NCI-H526 treated with DMSO at 0.1 percent for 48 hours (cell line): Measurements from ENCODE around the gene ALAS2.
"Not testable (repeated sequence)": the region's sequence is repeated elsewhere in the genome, so short reads cannot be mapped to it uniquely, and the experiment has no call there.

Source experiments
- DNase-seq: peaks from one replicate; lab custom pipeline; 2025; lab: John Stamatoyannopoulos, UW

Gene ALAS2

DNA sequence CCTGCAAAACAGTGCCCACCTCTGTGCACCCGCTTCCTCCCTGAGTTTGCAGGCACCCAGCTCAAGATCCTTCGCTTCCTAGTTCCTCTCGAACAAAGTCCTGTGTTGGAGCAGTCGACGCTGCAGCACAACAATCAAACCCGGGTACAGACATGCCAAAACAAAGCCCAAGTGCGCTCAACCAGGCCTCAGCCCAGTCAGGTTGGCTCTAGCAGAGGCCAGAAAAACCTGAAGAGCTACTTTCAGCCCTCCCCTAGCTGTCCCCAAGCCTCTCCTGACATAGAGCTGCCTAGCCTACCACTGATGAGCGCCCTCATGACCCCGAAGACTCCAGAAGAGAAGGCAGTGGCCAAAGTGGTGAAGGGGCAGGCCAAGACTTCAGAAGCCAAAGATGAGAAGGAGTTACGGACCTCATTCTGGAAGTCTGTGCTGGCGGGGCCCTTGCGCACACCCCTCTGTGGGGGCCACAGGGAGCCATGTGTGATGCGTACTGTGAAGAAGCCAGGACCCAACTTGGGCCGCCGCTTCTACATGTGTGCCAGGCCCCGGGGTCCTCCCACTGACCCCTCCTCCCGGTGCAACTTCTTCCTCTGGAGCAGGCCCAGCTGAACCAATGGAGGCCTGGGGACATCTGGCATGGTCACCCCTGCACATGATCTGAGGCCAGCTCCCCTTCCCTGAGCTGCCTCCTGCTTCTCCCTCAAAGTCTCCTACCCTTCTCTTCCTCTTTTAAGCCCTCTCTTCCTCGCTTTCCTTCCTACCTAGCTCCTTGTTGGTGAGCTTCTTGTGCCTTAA lies 23.8 kb downstream of the ALAS2 start:
- no peak for DNase-seq

DNA sequence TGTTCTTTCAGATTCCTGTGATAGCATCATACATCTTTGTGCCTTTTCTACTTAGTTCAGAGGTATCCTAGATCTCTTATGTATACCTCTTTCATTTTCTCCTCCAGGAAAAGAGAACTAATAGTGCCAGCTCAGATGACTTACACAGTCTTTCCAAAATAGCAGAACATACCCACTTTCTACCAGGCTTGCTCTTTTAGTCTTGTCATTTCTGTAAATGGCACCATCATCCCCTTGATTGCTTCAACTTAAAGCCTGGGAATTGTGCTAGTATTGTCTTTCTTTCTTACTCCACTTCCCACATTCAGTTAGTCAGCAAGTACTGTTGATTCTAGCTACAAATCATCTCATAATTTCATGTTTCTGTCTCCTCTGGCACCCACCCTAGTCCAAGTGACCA lies 25.5 kb downstream of the ALAS2 start:
- no peak for DNase-seq

DNA sequence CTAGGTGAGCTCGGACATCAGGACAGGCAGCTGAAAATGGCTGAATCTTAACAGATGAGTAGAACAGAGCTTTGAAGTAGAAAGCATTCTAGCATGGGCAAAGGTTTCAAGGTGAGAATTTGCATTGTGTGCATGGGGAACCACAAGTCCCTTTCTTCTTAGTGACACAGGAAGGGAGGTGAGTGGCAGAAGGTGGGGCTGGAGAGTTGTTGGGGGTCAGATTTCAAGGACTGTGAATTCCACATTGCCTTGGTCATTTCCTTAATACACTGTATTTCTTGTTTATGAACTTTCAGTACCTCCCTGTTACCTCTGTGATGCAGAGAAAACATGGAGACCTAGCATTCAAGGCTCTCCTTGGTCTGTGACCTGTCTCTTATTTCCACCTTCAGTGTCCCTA lies 26.5 kb downstream of the ALAS2 start:
- no peak for DNase-seq

DNA sequence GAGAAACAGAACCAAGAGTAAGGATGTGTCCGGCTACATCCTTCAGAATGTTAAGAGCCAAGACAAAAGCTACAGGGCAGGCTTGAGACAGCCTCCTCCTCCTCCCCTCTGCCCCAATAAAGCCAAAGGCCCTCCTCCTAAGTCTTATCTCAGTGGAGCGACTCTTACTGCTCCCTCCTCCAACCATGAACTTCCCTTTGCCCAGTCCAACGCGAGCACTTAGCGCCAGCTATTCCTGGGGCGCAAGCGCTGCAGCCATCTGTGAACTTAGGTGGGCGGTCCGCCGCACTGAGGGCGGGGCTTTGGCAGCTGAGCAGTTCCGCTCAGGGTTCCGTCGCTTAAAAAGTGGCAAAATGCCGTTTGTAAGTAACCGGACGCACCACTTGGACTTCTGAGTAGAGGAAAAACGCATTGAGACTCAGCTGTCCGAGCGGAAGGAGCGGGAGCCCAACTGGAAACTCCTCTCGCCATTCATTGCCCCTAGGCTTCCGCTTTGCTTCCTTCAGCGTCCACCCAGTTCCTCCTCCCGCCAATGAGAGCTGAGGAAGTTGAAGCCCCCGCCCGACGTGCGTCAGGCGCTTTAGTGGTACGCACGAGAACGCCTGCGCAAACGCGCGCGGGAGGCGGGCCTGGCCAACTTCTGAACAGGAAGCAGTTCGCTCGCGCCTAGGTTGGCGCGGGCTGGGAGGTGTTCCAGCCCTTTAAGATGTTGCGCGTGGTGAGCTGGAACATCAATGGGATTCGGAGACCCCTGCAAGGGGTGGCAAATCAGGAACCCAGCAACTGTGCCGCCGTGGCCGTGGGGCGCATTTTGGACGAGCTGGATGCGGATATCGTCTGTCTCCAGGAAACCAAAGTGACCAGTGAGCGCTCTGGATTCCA lies 30.8 kb downstream of the ALAS2 start, which contains the start of gene APEX2:
APEX2 (plus strand) TSS at position 647 of the 882 bp plus-strand sequence; CDS start at position 707, 60 bp downstream.
- peak; percentile 76 for DNase-seq

DNA sequence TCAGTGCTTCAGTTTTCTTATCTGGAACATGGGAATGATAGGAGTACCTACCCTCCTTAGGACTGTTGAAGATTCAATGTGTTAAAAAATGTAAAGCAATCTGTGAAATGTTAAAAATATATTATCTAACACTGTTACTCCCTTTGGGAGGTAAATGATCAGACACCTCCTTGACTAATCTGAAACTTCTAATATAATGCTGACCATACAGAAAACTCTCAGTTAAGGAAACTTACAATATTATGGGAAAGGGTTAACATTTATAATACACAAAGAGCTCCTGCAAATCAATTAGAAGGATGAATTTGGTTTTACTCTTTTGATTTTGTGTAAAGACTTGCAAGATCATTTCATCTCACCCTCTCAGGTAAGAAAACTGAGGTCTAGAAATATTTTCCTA lies 35.2 kb downstream of the ALAS2 start:
- DNase-seq, result no peak

DNA sequence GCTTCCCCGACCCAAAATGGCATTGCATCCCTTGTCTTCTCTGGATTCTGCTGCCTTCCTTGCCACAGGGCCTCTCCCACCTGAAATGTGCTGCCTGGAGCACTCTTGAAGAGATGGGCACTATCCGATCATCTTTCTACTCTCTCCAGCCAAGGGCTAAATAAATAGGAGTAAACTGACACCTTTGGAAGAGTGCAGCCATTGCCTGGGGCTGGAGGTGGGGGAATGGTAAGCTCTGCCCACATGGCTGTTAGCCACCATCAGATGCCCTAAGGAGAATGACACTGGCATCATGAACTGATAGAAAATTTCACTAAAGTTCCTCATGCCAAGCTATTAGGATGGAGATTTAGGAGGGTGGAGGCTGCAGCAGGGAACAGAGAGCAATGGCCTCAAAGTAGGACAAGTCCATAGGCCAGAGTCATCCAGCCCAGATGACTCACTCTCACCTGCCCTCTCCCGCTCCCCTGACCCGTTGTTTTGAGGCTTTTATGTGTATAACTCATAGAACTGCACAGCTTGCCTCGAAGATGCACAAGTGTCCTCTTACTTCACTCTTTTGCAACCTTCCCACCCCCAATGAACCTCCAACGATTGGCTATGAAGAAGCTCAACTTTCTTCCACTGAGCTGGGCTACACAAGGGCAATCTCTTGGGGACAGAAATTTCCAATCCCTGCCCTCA lies 36.0 kb downstream of the ALAS2 start:
- no peak for DNase-seq

DNA sequence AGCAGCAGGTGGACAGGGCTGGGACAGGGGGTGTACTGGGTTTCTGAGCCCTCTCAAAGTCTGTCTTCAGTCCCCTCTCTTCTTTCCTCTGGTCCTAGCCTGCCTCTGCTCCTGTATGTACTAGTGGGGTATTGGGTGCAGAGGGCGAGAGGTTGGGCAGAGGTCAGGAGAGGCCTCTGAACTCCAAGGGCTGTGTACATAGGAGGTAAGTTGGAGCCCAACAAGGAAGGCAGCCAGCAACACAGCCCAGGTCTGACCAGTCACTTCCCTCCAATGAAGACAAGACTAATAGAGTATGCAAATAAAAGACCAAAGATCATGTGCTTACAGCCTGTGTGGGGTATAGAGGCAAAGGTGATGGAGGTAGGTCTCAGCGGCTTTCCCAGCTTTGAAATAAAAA lies 36.7 kb downstream of the ALAS2 start, which contains the start of gene PFKFB1:
PFKFB1 (minus strand) TSS at position 90 of the 400 bp plus-strand sequence. CDS start 181 bp downstream, outside the sequence.
- no peak for DNase-seq

DNA sequence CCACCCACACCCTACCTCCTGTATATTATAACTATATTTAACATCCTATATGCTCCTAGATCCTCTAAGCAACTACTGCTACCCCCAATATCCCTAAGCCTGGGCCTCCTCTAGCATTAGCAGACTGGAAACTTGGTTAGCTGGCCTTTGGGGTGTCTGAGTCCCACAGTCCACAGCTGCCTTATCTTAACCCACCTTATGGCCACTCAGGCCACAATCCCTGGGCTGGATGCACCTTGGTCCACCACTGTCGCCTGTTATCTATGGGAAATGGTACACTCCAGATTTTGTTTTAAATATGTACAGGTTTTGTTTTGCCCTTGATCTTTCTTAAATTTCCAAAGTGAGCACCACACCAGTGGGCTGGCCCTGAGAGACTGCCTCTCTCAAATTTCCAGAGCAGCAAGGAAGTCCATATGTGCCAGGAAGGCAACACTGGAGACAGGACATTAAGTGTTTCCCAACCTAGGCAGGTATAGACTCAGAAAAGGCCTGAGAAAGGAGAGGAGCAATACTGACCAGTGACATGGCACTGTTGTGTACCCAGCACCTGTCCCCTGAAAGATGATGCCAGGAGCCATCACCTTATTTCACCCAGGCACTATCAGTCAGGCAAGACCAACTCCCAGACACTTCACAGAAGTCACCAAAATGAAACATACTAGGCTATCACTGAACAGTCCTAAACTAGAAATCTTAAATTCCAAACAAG lies 37.7 kb downstream of the ALAS2 start:
- no peak for DNase-seq

DNA sequence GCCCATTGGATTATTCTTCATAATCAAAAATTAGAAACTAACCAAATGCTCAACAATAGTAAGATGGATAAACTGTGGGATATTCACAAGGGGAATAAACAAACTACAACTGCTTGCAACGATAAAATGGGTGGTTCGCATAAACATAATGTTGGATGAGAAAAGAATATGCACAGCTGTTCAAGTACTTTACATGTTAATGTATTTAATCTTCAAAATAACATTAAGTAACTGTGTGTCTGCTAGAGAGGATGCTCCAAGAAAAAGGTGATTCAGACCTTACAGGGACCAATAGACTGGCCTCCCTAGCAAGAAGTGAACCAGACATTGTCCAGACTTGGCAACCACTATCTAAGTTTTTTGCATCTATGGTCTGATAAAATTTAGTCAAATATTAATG lies 39.1 kb downstream of the ALAS2 start:
- no peak for DNase-seq

DNA sequence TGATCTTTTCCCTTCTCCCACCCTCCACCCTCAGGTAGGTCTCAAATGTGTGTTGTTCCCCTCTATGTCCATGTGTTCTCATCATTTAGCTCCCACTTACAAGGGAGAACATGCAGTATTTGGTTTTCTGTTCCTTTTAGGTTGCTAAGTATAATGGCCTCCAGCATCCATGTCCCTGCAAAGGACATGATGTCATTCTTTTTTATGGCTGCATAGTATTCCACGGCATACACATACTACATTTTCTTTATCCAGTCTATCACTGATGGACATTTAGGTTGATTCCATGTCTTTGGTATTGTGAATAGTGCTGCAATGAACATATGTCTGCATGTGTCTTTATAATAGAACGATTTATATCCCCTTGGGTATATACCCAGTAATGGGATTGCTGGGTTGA lies 47.5 kb downstream of the ALAS2 start:
- not testable (repeated sequence) for DNase-seq

DNA sequence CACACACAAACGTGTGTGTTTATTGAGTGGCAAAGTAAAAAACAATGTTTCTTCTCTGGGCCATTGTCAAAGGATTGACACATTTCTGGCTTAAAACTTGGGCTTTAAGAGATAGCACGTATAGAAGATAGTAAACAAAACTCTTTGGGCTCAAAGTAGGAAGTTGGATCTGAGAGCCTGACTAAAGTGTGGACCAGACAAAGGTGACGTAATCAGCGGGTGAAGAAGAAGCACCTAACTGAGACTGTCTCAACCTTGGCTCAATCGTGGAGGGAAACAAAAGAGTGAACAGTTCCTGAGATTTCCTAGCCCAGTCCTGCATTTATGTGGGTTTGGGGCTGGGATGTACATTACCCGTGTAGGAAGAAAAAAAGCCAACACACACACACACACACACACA lies 50.4 kb downstream of the ALAS2 start:
- no peak for DNase-seq

DNA sequence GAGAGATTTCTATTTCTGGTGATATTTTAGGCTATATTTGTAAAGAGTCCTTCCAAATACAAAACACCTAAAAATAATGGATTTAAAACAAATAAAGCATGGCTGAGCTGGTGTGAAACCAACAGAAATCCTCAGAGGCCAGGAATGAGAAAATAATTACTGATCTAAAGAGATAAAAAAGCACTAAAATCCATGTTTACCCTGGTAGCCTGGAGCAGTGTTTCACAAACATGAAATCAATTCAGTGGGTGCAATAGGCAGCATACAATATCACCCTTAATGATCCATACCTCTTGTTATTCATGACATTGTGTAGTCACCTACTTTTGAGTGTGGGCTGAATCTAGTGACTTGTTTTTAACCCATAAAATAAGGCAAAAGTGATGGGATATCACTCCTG lies 51.3 kb downstream of the ALAS2 start:
- DNase-seq, result no peak

DNA sequence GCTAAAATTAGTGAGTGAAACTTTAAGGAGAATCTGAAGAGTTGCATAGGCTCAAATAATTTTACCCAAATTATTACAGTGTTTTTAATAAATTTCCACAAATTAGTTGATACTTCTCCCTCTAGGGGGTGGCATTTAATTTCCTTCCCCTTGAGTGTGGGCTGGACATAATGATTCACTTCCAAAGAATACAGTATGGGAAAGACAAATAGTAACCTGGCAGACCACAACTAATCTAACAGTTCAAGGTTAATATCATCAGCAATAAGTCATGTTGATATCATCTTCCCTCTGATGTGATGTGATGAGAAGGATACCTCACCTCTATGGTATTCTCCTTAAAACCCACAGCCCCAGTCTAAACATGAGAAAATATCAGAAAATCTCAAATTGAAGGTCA lies 52.3 kb downstream of the ALAS2 start:
- no peak for DNase-seq

DNA sequence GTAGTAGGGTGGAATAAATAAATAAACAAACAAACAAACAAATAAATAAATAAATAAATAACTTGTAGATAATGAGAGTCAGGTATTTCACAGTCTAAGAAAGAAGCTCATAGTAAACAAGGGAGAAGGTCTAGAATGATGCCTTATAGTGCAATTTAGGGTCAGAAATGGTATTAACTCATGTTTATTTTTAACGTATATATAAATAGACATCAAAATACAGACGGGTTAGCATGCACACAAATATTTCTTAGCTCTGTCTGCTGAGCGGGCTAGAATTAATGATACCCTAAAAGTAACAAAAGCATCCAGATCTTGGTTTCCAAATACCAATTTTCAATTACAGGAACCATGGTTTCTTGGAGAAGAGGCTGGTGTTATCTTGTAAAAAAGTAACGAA lies 53.4 kb downstream of the ALAS2 start:
- no peak for DNase-seq

DNA sequence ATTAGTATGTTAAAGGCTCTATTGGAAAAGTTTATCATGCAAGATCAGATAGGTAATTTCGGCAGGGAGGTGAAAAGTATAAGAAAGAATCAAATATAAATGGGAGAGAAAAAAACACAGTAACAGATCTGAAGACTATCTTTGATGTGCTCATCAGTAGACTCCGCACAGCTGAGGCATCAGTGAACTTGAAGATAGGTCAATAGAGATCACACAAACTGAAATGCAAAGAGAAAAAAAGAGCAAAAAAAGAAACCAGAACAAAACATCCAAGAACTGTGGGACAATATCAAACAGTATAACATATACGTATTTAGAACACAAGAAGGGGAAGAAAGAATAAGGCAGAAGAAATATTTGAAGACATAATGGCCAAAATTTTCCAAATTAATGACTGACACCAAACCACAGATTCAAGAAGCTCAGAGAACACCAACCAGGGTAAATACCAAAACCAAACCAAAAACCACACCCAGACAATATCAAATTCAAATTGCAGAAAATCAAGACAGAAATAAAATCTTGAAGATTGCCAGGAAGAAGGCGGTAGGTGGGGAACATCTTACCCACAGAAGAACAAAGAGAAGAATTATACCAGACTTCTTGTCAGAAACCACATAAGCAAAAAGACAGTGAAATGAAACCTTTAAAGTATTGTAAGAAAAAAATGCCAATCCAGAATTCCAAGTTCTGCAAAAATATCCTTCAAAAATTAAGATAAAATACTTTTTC lies 65.8 kb downstream of the ALAS2 start:
- no peak for DNase-seq

DNA sequence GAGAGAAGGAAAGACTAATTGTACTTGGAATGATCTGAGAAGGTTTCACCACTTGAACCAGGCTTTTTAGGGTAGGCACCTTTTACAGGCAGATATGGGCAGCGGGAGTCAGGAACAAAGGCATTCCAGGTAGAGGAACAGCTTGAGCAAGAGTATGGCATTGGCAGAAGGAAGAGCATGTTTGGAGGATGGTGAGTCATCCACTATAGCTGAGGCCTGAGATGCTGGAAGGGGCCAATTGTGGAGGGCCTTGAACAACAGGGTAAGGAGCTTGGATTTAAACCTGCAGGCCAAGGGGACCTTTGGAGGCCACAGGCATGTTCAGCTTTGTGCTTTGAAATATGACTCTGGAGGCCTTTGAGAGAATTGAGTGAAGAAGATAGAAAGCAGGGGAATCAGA lies 69.0 kb downstream of the ALAS2 start:
- DNase-seq, result no peak
